ENCODE measurements around the gene CFL1. TPM values are rescaled to one million over a fixed set of nuclear protein-coding genes. Genes with fewer than 3 reads are reported as not detected.

The CFL1 gene
- total and polyA plus RNA-seq, 2 experiments from 2014 or later: 1,393 to 2,124 TPM

DNA sequence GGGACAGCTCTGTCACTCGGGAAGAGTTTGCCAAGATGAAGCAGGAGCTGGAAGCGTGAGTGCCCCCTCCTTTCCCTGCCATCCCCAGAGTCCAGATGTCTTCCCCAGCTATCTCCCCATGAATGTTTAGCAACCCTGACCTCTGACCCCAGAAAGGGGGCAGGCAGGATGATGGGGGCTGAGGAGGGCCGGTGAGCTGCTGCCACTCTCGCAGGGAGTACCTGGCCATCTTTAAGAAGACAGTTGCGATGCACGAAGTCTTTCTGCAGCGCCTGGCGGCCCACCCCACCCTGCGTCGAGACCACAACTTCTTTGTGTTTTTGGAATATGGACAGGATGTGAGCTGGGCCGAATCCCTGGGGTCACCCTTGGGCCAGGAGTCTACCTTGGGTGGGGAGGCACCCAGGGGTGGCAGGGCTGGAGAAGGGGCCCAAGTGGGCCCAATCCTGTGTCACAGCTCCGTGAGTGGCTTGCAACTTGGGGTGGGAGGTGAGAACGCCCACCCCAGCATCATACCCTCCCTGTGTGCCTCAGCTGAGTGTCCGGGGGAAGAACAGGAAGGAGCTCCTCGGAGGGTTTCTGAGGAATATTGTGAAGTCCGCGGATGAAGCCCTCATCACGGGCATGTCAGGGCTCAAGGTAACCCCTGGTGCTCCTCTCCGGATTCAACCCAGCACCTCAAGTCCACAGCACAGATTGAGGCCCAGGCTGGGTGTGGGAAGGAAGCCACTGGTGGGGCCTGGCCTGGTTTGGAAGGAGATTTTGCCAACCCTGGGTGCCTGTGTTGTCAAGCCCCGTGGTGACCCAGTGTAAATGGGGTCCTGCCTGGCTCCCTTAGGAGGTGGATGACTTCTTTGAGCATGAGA lies 7.5 kb downstream of the CFL1 start (continued):
- TF ChIP-seq EZH2 (IDR thresholded peaks at IDR 0.05; ENCODE audit: low read depth, unreplicated experiment) (no peak), STAT1 (IDR thresholded peaks at IDR 0.05; ENCODE audit: unreplicated experiment) (no peak), ZNF331 (CRISPR knock-in tag; IDR thresholded peaks at IDR 0.05; ENCODE audit: low read depth) (no peak), CTCF (conservative IDR thresholded peaks at IDR 0.05; ENCODE audit: low read depth in 2 of 2) (no peak), ETS1 (IDR thresholded peaks at IDR 0.05) (no peak), CREB1 (CRISPR knock-in tag; IDR thresholded peaks at IDR 0.05; ENCODE audit: low read depth) (no peak), ZNF114 (CRISPR knock-in tag; IDR thresholded peaks at IDR 0.05) (no peak)

DNA sequence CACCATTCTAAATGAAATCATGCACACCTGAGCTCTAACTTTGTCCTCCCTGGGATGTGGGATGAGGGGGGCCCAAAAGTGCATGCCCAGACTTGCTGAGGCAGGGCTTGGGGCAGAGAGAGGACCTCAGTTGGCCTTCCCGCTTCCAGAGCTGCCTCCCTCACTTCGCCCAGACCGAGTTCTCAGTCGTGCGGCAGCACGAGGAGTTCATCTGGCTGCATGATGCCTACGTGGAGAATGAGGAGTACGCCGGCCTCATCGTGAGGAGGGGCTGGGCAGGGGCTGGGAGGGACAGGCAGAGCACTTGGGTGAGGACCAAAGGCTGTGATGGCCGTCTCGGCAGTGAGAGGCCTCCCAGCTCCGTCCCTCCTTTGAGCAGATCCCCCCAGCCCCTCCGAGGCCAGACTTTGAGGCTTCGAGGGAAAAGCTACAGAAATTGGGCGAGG lies 8.2 kb downstream of the CFL1 start:
- Mint-ChIP-seq H3K27ac (no peak overlapping the region), H3K36me3 (ENCODE audit: low read depth) (peaks cover 42% of the 10 kb centered on the region), H3K9me3 (peaks cover 12% of the 10 kb centered on the region), H3K27me3 (ENCODE audit: insufficient read depth, low read depth, poor library complexity) (peaks cover 49% of the 10 kb centered on the region), H3K4me1 (peaks cover 13% of the 10 kb centered on the region; the same call in 2 of the 3 replicates), H3K4me3 (no peak overlapping the region)
- Histone ChIP-seq H3K9me2 (ENCODE audit: insufficient read depth) (no peaks in the 10 kb centered on the region), H4K20me1 (replicated peaks; ENCODE audit: insufficient read depth) (peaks cover 14% of the 10 kb centered on the region), H3K4me1 (ENCODE audit: insufficient read depth) (no peaks in the 10 kb centered on the region; the same call in 1 of the 2 replicates), H3K4me3 (no peak overlapping the region), H3K79me2 (replicated peaks; ENCODE audit: insufficient read depth) (peaks cover 13% of the 10 kb centered on the region), H3K27me3 (ENCODE audit: insufficient read depth) (no peaks in the 10 kb centered on the region), H3F3A (replicated peaks; ENCODE audit: low read depth) (peaks cover 37% of the 10 kb centered on the region), H2AFZ (no peak overlapping the region), H3K4me2 (no peak overlapping the region), H3K27ac (ENCODE audit: low read depth) (no peak overlapping the region), H3K36me3 (ENCODE audit: insufficient read depth) (peaks cover 15% of the 10 kb centered on the region)
- no peak for DNase-seq (ENCODE audit: low spot score)
- ATAC-seq: no peak
- TF ChIP-seq, protein P1, sequence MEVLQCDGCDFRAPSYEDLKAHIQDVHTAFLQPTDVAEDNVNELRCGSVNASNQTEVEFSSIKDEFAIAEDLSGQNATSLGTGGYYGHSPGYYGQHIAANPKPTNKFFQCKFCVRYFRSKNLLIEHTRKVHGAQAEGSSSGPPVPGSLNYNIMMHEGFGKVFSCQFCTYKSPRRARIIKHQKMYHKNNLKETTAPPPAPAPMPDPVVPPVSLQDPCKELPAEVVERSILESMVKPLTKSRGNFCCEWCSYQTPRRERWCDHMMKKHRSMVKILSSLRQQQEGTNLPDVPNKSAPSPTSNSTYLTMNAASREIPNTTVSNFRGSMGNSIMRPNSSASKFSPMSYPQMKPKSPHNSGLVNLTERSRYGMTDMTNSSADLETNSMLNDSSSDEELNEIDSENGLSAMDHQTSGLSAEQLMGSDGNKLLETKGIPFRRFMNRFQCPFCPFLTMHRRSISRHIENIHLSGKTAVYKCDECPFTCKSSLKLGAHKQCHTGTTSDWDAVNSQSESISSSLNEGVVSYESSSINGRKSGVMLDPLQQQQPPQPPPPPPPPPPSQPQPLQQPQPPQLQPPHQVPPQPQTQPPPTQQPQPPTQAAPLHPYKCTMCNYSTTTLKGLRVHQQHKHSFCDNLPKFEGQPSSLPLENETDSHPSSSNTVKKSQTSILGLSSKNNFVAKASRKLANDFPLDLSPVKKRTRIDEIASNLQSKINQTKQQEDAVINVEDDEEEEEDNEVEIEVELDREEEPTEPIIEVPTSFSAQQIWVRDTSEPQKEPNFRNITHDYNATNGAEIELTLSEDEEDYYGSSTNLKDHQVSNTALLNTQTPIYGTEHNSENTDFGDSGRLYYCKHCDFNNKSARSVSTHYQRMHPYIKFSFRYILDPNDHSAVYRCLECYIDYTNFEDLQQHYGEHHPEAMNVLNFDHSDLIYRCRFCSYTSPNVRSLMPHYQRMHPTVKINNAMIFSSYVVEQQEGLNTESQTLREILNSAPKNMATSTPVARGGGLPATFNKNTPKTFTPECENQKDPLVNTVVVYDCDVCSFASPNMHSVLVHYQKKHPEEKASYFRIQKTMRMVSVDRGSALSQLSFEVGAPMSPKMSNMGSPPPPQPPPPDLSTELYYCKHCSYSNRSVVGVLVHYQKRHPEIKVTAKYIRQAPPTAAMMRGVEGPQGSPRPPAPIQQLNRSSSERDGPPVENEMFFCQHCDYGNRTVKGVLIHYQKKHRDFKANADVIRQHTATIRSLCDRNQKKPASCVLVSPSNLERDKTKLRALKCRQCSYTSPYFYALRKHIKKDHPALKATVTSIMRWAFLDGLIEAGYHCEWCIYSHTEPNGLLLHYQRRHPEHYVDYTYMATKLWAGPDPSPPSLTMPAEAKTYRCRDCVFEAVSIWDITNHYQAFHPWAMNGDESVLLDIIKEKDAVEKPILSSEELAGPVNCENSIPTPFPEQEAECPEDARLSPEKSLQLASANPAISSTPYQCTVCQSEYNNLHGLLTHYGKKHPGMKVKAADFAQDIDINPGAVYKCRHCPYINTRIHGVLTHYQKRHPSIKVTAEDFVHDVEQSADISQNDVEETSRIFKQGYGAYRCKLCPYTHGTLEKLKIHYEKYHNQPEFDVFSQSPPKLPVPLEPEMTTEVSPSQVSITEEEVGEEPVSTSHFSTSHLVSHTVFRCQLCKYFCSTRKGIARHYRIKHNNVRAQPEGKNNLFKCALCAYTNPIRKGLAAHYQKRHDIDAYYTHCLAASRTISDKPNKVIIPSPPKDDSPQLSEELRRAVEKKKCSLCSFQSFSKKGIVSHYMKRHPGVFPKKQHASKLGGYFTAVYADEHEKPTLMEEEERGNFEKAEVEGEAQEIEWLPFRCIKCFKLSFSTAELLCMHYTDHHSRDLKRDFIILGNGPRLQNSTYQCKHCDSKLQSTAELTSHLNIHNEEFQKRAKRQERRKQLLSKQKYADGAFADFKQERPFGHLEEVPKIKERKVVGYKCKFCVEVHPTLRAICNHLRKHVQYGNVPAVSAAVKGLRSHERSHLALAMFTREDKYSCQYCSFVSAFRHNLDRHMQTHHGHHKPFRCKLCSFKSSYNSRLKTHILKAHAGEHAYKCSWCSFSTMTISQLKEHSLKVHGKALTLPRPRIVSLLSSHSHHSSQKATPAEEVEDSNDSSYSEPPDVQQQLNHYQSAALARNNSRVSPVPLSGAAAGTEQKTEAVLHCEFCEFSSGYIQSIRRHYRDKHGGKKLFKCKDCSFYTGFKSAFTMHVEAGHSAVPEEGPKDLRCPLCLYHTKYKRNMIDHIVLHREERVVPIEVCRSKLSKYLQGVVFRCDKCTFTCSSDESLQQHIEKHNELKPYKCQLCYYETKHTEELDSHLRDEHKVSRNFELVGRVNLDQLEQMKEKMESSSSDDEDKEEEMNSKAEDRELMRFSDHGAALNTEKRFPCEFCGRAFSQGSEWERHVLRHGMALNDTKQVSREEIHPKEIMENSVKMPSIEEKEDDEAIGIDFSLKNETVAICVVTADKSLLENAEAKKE (CRISPR knock-in tag; IDR thresholded peaks at IDR 0.05): no peak
- TF ChIP-seq, protein P2, sequence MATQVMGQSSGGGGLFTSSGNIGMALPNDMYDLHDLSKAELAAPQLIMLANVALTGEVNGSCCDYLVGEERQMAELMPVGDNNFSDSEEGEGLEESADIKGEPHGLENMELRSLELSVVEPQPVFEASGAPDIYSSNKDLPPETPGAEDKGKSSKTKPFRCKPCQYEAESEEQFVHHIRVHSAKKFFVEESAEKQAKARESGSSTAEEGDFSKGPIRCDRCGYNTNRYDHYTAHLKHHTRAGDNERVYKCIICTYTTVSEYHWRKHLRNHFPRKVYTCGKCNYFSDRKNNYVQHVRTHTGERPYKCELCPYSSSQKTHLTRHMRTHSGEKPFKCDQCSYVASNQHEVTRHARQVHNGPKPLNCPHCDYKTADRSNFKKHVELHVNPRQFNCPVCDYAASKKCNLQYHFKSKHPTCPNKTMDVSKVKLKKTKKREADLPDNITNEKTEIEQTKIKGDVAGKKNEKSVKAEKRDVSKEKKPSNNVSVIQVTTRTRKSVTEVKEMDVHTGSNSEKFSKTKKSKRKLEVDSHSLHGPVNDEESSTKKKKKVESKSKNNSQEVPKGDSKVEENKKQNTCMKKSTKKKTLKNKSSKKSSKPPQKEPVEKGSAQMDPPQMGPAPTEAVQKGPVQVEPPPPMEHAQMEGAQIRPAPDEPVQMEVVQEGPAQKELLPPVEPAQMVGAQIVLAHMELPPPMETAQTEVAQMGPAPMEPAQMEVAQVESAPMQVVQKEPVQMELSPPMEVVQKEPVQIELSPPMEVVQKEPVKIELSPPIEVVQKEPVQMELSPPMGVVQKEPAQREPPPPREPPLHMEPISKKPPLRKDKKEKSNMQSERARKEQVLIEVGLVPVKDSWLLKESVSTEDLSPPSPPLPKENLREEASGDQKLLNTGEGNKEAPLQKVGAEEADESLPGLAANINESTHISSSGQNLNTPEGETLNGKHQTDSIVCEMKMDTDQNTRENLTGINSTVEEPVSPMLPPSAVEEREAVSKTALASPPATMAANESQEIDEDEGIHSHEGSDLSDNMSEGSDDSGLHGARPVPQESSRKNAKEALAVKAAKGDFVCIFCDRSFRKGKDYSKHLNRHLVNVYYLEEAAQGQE (IDR thresholded peaks at IDR 0.05; ENCODE audit: unreplicated experiment): no peak
- TF ChIP-seq ZNF331 (CRISPR knock-in tag; IDR thresholded peaks at IDR 0.05; ENCODE audit: low read depth) (no peak), NANOG (IDR thresholded peaks at IDR 0.05; ENCODE audit: borderline replicate concordance) (no peak), EZH2phosphoT487 (IDR thresholded peaks at IDR 0.05; ENCODE audit: unreplicated experiment) (no peak), JUNB (IDR thresholded peaks at IDR 0.05; ENCODE audit: unreplicated experiment) (no peak)

All from GM23338 (cell line).